Measurements from ENCODE around the gene BEST1. TPM values are rescaled to one million over a fixed set of nuclear protein-coding genes. Genes with fewer than 3 reads are reported as not detected.

BEST1 gene
- total RNA-seq (ENCODE audit: insufficient read depth, low replicate concordance) = 7.5 TPM

GRCh38 chr11:61950035-61950547 lies at the start of gene BEST1:
BEST1 (plus strand) TSS chr11:61950351; CDS start chr11:61951807, 1,456 bp downstream.
- no peak for DNase-seq (ENCODE audit: low spot score)

GRCh38 chr11:61901397-61901796 lies 48.8 kb upstream of the BEST1 start:
- DNase-seq (ENCODE audit: low spot score) = no peak

- no peak for DNase-seq (ENCODE audit: low spot score)
Measured at GRCh38 chr11:61902313-61902712, 47.8 kb upstream of the BEST1 start.

DNA sequence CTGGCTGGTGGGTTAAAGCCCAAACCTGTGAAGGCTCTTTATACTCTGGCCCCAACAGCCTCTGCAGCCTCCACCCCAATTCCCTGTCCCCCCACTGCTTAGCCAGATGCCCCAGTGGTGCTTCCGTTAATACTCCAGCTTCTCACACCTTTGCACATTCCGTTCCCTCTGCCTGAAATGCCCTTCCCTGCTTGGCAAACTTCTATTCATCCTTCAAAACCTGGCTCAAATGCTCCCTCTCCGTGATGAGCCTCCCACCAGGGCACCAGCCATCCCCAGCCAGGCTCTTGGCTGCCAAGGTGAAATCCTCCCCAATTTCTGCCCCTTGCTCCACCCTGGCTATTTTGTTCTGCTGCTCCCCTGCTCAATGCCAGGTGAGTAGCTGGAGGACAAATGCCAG lies 46.3 kb upstream of the BEST1 start:
- no peak for DNase-seq (ENCODE audit: low spot score)

DNA sequence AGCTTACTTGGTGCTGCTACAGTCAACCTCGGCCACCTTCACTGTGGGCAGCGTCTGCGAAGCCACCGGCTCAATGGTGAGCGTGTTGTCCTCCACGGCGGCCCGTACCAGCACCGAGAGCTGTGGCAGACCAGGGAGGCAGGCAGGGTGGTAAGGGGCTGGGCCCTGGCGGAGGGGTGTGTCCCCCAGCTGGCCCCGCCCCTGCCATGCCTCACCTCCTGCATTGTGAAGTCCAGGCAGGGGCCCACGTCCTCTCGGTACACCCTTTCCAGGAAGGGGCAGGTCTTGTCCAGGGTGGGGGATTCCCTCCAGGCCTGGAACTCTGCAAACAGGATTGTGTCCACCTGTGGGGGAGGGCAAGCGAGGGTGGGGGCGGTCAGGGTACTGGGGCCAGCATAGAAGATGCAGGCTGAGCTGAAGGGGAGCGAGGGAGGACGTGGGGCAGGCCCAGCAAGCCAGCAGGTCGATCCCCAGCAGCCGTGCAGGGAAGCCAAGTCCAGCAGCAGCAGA lies 45.6 kb upstream of the BEST1 start:
- DNase-seq (ENCODE audit: low spot score) = no peak

- no peak for DNase-seq (ENCODE audit: low spot score)
Measured at GRCh38 chr11:61905067-61905696, 45.0 kb upstream of the BEST1 start.

DNA sequence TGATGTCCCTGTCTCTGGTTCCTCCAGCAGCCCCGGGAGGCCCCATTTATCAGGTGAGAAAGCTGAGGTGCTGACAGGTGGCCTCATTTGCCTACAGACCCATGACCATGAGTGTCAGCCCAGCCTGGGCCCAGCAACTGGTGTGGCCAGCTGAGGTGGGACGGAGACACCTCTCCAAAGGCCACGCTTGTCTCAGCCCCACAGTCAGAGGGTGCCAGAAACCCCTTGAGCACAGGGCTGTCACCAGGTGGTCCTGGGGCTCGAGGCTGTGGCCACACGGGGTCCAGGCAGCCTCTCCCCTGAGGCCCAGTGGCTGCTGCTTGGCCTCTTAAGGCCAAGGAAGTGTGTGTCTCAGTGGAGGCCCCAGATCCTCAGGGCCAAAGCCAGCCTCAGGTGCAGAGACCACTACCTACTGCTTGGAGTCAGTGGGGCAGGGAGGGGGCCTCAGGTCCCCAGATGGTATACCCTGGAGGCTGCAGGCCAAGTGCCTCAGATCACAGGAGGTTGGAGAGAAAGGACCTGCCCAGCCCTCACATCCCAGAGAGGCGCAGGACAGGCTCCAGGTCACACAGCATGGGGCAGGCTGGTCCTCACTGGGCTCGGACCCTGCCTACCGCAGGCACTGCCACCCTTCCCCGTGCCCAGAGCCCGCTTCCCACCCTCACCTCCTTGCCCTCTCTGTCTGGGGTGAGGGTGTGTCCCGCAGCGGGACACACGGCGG lies 44.2 kb upstream of the BEST1 start:
- no peak for DNase-seq (ENCODE audit: low spot score)

DNA sequence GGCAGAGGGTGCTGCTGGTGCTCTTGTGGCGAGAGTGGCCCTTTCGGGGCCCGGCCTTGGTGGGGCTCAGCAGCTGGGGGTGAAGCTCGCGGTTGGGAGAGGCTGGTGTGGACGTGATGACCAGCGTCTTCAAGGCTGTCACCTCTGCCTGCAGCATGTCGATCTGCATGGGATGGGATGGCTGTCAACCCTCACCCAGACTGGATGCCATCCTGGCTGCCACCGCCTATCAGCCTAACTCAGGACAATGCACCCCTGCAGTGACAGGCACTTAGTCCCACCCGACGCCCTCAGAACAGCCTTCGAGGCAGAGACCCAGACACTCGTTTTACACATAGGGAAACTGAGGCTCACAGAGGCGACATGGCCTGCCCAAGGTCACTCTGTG lies 43.6 kb upstream of the BEST1 start:
- DNase-seq (ENCODE audit: low spot score) = no peak

DNA sequence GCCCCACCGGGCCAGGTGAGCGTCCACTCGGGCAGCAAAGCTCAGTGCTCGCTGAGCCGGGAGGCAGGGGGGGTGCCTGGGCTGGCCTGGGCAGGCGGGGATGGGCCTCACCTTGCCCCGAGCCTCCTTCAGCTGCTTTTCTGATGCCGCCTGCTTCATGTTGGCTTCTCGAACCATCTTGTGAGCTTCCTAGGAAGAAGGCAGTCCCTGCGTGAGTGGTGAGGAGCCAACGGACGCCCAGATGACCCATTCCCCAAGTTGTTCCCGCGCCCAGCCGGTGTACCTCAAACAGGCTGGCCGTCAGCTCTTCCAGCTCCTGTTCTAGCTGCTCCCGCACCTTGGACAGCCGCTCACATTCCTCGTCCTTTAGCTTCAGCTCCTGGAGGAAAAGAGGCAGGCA lies 42.9 kb upstream of the BEST1 start:
- DNase-seq (ENCODE audit: low spot score) = no peak

DNA sequence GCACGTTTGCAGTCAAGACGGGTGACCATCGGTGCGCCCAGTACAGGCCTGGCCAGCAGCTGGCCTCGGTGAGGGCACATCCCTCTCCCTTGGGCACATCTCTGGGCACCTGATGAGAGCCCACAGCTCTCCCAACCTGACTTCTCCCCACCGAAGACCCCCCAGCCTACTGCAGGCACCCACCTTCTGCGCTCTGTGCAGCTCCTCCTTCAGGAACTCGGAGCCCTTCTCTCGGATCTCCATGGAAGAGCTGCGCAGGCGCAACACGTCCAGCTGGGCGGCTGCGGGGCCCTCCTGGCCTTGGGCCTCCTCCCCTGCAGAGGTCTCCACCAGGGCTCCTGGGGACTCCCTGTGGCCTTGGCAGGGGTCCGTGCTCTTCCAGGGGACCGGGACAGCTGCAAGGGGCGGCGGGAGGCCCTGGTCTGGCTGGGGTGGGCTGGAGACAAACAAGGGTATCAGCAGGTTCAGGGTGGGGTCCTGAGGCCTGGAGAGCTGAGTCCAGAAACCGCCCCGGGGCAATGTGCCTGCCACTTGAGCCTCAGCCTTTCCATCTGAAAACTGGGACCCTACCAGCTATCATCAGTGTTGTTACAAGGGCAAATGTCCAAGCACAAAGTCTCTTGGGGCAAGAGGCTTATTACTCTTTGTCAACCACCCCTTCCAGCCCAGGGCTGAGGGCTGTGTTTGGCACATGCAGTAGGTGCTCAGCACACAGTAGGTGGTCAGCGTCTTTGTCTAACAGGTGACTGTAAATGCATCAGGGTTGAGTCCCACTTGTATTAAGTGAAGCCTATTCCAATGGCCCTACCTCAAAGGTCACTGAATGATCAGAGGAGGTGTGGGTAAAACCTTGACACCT lies 42.1 kb upstream of the BEST1 start:
- DNase-seq (ENCODE audit: low spot score) = no peak

GRCh38 chr11:61908730-61909316 lies 41.3 kb upstream of the BEST1 start:
- peak; percentile 72 for DNase-seq (ENCODE audit: low spot score)

GRCh38 chr11:61910187-61911127 lies 39.7 kb upstream of the BEST1 start:
- no peak for DNase-seq (ENCODE audit: low spot score)

DNA sequence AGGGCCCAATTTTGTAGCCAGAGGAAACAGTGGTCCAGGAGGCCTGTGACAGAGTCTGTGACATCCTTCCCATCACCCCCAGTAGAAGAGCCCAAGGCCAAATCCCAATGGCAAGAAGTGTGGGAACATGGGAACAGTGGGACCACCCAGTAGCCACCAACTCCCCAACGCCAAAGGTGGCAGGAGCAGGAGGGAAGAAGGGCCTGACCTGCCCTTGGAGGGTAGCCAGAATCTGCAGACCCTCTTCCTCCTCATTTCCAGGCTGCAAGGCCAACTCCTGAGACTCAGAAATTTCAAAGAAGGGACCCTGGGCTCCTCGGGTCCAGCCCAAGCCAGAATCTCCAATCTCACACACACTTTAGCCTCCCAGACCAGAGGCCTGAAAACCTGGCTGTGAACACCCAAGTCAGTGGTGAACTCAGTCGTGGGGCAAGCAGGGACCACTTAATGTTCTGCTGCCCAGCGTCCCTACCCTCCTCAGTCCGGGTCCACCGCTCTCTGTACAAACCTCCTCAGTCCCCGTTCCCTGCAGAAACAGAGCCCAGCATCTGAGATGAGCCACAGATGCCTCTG lies 38.9 kb upstream of the BEST1 start:
- DNase-seq (ENCODE audit: low spot score) = no peak

GRCh38 chr11:61911701-61912529 lies 38.2 kb upstream of the BEST1 start:
- no peak for DNase-seq (ENCODE audit: low spot score)

GRCh38 chr11:61912530-61912898 lies 37.6 kb upstream of the BEST1 start:
- DNase-seq (ENCODE audit: low spot score) = peak; percentile 52

DNA sequence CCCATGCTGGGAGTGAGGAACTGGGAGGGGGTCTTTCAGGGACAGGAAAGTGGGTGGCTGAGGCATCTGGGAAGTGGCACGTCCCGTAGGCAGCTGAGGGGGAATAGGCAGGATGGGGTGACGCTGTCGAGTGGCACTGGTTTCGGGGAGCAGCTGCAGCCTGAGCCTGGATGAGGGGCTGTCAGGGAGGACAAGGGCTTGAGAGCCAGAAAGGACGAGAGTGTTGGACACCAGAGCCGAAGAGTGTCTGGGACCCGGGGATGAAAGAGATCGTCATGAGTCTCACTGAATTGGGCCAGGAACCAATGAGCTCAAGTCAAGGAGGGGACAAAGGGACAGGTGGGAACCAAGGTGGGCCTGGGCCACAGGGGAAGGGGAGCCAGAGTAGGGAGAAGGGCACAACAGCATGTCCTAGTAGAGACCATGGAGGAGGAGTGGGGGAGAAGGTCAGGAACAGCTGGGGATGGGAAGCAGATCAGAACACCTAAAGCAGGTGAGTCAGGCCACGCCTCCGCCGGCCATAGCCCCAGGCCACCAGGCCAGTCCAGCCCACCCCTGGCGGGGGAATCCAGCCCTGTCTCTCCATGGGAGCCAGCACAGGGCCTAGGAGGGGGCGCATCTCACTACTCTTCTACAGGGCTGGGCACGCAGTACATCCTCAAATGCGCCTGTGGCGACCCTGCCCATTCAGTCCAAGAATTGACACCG lies 37.0 kb upstream of the BEST1 start:
- DNase-seq (ENCODE audit: low spot score) = no peak

- DNase-seq (ENCODE audit: low spot score) = no peak
Measured at GRCh38 chr11:61913699-61914395, 36.3 kb upstream of the BEST1 start.
